ENCODE measurements around the gene PIK3R2. TPM values are rescaled to one million over a fixed set of nuclear protein-coding genes. Genes with fewer than 3 reads are reported as not detected.

The PIK3R2 gene
- total RNA-seq, 4 donors from 2014 or later = 30.5 to 135 (median 31.2) TPM

GRCh38 chr19:18130523-18131242, 22.3 kb upstream of the PIK3R2 start:
- Histone ChIP-seq H3K36me3 (peaks cover 0 to 22% (median 9%) of the 10 kb centered on the region in 4 donors), H3K27ac (no peak overlapping the region), H3K4me3 (no peak overlapping the region), H3K9me3 (no peaks in the 10 kb centered on the region), H3K4me1 (peaks cover 0 to 8% (median 4%) of the 10 kb centered on the region in 4 donors), H3K27me3 (no peaks in the 10 kb centered on the region)
- intact Hi-C loops (cut with DNase I; ENCODE audit: low total_unique reads) (no loop called here), in situ Hi-C loops (cut with MboI; ENCODE audit: low pct_ligation_motif_present in 1 of 4, low pct_unique_long_range_greater_than_20kb in 1 of 4, low sequenced_read_pairs in 3 of 4) (no loop called here)
- no peak for DNase-seq
- TF ChIP-seq POLR2A (IDR thresholded peaks at IDR 0.05) = no peak
- TF ChIP-seq, protein P1, sequence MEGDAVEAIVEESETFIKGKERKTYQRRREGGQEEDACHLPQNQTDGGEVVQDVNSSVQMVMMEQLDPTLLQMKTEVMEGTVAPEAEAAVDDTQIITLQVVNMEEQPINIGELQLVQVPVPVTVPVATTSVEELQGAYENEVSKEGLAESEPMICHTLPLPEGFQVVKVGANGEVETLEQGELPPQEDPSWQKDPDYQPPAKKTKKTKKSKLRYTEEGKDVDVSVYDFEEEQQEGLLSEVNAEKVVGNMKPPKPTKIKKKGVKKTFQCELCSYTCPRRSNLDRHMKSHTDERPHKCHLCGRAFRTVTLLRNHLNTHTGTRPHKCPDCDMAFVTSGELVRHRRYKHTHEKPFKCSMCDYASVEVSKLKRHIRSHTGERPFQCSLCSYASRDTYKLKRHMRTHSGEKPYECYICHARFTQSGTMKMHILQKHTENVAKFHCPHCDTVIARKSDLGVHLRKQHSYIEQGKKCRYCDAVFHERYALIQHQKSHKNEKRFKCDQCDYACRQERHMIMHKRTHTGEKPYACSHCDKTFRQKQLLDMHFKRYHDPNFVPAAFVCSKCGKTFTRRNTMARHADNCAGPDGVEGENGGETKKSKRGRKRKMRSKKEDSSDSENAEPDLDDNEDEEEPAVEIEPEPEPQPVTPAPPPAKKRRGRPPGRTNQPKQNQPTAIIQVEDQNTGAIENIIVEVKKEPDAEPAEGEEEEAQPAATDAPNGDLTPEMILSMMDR (IDR thresholded peaks at IDR 0.05) = no peak
- TF ChIP-seq EP300 (IDR thresholded peaks at IDR 0.05; ENCODE audit: low read depth) = no peak
- no peak for TF ChIP-seq POLR2AphosphoS5 (IDR thresholded peaks at IDR 0.05)
- WGBS, 2 donors (ENCODE audit: low coverage in 1 of 2) = 92% methylated on average over 21 of the region's 21 CpGs; no CpG with 5 or more reads in 1 of the 2 donors

- Histone ChIP-seq H3K4me1 (peaks cover 0 to 17% (median 9%) of the 10 kb centered on the region in 4 donors), H3K27me3 (no peaks in the 10 kb centered on the region), H3K9me3 (no peaks in the 10 kb centered on the region), H3K4me3 (no peak overlapping the region), H3K36me3 (peaks cover 0 to 24% (median 9%) of the 10 kb centered on the region in 4 donors), H3K27ac (no peak overlapping the region)
- in situ Hi-C loops (cut with MboI; ENCODE audit: low pct_ligation_motif_present in 1 of 4, low pct_unique_long_range_greater_than_20kb in 1 of 4, low sequenced_read_pairs in 3 of 4) (no loop called here), intact Hi-C loops (cut with DNase I; ENCODE audit: low total_unique reads) (no loop called here)
- WGBS, 2 donors (ENCODE audit: low coverage in 1 of 2) = 85 to 89% methylated on average over 3 to 31 of the region's 31 CpGs
- no peak for DNase-seq
- TF ChIP-seq POLR2A (IDR thresholded peaks at IDR 0.05) (no peak), EP300 (IDR thresholded peaks at IDR 0.05; ENCODE audit: low read depth) (no peak), POLR2AphosphoS5 (IDR thresholded peaks at IDR 0.05) (no peak)
- TF ChIP-seq, protein P1 (IDR thresholded peaks at IDR 0.05) = no peak
These were observed 20.9 kb upstream of the PIK3R2 start for GRCh38 chr19:18131841-18132596.

DNA sequence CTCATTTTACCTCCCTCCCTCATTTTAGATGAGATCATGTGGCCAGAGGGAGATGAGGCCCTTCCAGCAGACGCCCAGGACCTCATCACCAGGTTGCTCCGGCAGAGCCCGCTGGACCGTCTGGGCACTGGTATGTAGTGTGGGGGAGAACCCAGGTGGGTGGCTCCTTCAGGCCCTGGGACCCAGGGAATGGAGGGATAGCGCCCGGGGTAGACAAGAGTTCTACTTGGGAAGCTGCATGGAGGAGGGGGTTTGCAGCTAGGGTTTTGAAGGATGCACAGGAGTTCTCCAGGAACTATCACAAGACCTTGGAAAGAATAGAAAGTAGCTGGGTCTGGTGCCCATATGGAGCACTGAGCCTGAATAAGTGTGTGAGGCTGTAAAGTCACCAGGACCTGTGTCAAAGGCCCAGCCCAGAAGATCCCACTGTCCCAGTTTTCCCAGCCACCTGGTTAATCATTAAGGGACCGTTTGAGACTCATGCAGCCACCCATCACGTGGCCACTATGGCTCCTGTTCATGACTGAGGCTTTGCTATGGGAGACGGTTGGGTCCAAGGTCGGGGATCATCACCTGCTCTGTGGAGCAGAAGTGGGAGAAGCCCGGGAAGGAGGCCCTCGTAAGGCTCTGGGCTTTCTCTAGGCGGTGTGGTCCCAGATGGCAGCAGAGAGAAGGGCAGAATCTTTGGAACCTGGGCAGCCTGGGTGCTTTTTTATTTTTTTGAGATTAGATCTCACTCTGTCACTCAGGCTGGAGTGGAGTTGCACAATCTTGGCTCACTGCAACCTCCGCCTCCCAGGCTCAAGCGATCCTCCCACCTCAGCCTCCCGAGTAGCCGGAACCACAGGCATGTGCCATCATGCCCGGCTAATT, 17.0 kb upstream of the PIK3R2 start:
- peak overlapping the region; percentile 60 to 82 (median 74) for H3K27ac ChIP-seq
- H3K4me3 ChIP-seq = no peak overlapping the region
- H3K27me3 ChIP-seq = no peaks in the 10 kb centered on the region
- peak; percentile 79 for DNase-seq
- peaks cover 0 to 18% (median 11%) of the 10 kb centered on the region in 4 donors for H3K4me1 ChIP-seq
- WGBS, 2 donors (ENCODE audit: low coverage in 1 of 2) = 66 to 80% methylated on average over 2 to 18 of the region's 18 CpGs
- in situ Hi-C loops (cut with MboI; ENCODE audit: low pct_ligation_motif_present in 1 of 4, low pct_unique_long_range_greater_than_20kb in 1 of 4, low sequenced_read_pairs in 3 of 4) = no loop called here
- peak; percentile 42 for TF ChIP-seq EP300 (IDR thresholded peaks at IDR 0.05; ENCODE audit: low read depth)
- TF ChIP-seq, protein P1 (IDR thresholded peaks at IDR 0.05) = no peak
- no peaks in the 10 kb centered on the region for H3K9me3 ChIP-seq
- peaks cover 0 to 26% (median 11%) of the 10 kb centered on the region in 4 donors for H3K36me3 ChIP-seq
- intact Hi-C loops (cut with DNase I; ENCODE audit: low total_unique reads) = no loop called here

Data from transverse colon (tissue), 4 donors.